Liver (tissue), 9 donors: ENCODE data around the gene DMD. TPM values are rescaled to one million over a fixed set of nuclear protein-coding genes. Genes with fewer than 3 reads are reported as not detected.

ENCODE experiments used
- DNase-seq: peaks from one replicate; pipeline ENCODE4 v3.0.0-alpha.2; 2017; ENCODE audit warnings: low spot score
- H3K27ac ChIP-seq, 2 donors: one replicate each; pipeline ENCODE4 v1.7.0; 2013; ENCODE audit warnings: inconsistent platforms in 2 of 2, low read length in 2 of 2, control low read depth in 1 of 2, low read depth in 1 of 2, mild to moderate bottlenecking in 1 of 2
- H3K27me3 ChIP-seq, 4 donors: one replicate each; pipeline versions ENCODE4 v1.6.1 to v1.7.0; 2013; ENCODE audit warnings: low read length in 3 of 4, inconsistent platforms in 1 of 4, mild to moderate bottlenecking in 1 of 4, moderate library complexity in 1 of 4; ENCODE audit not compliant: control insufficient read depth in 4 of 4, insufficient read depth in 4 of 4
- H3K36me3 ChIP-seq, 4 donors: one replicate each; pipeline versions ENCODE4 v1.6.1 to v1.7.0; 2013; ENCODE audit warnings: low read length in 3 of 4, mild to moderate bottlenecking in 3 of 4, low read depth in 1 of 4, moderate library complexity in 1 of 4; ENCODE audit not compliant: control insufficient read depth in 4 of 4, insufficient read depth in 3 of 4
- H3K4me1 ChIP-seq, 4 donors: one replicate each; pipeline versions ENCODE4 v1.6.1 to v1.7.0; 2013; ENCODE audit warnings: low read length in 3 of 4, mild to moderate bottlenecking in 3 of 4, moderate library complexity in 1 of 4; ENCODE audit not compliant: control insufficient read depth in 4 of 4, insufficient read depth in 4 of 4
- H3K4me3 ChIP-seq, 3 donors: one replicate each; pipeline versions ENCODE4 v1.6.1 to v1.7.0; 2013; ENCODE audit warnings: low read length in 3 of 3, control low read depth in 1 of 3, low read depth in 1 of 3, mild to moderate bottlenecking in 1 of 3
- H3K9ac ChIP-seq, 2 donors: one replicate each; pipeline ENCODE4 v1.7.0; 2013; ENCODE audit warnings: low read length in 2 of 2, mild to moderate bottlenecking in 2 of 2, moderate library complexity in 2 of 2, control low read depth in 1 of 2, low read depth in 1 of 2
- H3K9me3 ChIP-seq, 4 donors: one replicate each; pipeline versions ENCODE4 v1.6.1 to v1.7.0; 2013; ENCODE audit warnings: low read length in 3 of 4; ENCODE audit not compliant: control insufficient read depth in 4 of 4
- CTCF ChIP-seq: fragments of 150-350 bp; IDR thresholded peaks from 2 replicates; pipeline ENCODE4 v1.5.1; 2017; ENCODE audit warnings: improper control_type of control experiment, low read depth, low read length; ENCODE audit not compliant: missing input control
- EGR1 ChIP-seq, 2 donors: IDR thresholded peaks; 2 replicates each; pipeline ENCODE4 v1.6.1; 2016 to 2018; ENCODE audit warnings: antibody characterized with exemption in 2 of 2, low read depth in 2 of 2
- FOXA1 ChIP-seq: IDR thresholded peaks from 2 replicates; pipeline ENCODE4 v1.6.1; 2016; ENCODE audit warnings: antibody characterized with exemption
- FOXA2 ChIP-seq: IDR thresholded peaks from 2 replicates; pipeline ENCODE4 v1.6.1; 2016; ENCODE audit warnings: antibody characterized with exemption
- HNF4A ChIP-seq, 2 donors: conservative IDR thresholded peaks; 2 replicates each; pipeline ENCODE4 v1.6.1; 2016; ENCODE audit warnings: antibody characterized with exemption in 2 of 2, mild to moderate bottlenecking in 2 of 2
- HNF4G ChIP-seq: IDR thresholded peaks from 2 replicates; pipeline ENCODE4 v1.6.1; 2016; ENCODE audit warnings: antibody characterized with exemption
- JUND ChIP-seq, 2 donors: IDR thresholded peaks; 2 replicates each; pipeline ENCODE4 v1.6.1; 2016; ENCODE audit warnings: antibody characterized with exemption in 2 of 2
- NR2F2 ChIP-seq: IDR thresholded peaks from 2 replicates; pipeline ENCODE4 v1.6.1; 2016; ENCODE audit warnings: antibody characterized with exemption
- RAD21 ChIP-seq, 2 donors: IDR thresholded peaks; 2 replicates each; pipeline ENCODE4 v1.6.1; 2016; ENCODE audit warnings: antibody characterized with exemption in 2 of 2, mild to moderate bottlenecking in 2 of 2
- REST ChIP-seq: IDR thresholded peaks from 2 replicates; pipeline ENCODE4 v1.6.1; 2016; ENCODE audit warnings: antibody characterized with exemption, mild to moderate bottlenecking
- RXRA ChIP-seq, 2 donors: IDR thresholded peaks; 2 replicates each; pipeline ENCODE4 v1.6.1; 2017 to 2018; ENCODE audit warnings: antibody characterized with exemption in 2 of 2, mild to moderate bottlenecking in 1 of 2
- SP1 ChIP-seq: IDR thresholded peaks from 2 replicates; pipeline ENCODE4 v1.6.1; 2018; ENCODE audit warnings: antibody characterized with exemption, mild to moderate bottlenecking
- YY1 ChIP-seq: IDR thresholded peaks from 2 replicates; pipeline ENCODE4 v1.6.1; 2016; ENCODE audit warnings: antibody characterized with exemption, mild to moderate bottlenecking
- ZBTB33 ChIP-seq: IDR thresholded peaks from 2 replicates; pipeline ENCODE4 v1.6.1; 2016; ENCODE audit warnings: antibody characterized with exemption
- WGBS: extraction: QIAGEN DNeasy Blood & Tissue Kit; methylation state at CpG from one replicate; pipeline ENCODE4 v1.1.7; 2013; 5-methylcytosine and 5-hydroxymethylcytosine counted together
- polyA plus RNA-seq, 2 donors: library from polyadenylated mRNA; stranded (reverse) in 1 of 2; unstranded in 1 of 2; fragments of 200-250 nt in 1 of 2; fragments of >200 nt in 1 of 2; fragmentation: Nextera tagmentation in 1 of 2; extraction: Ambion mirVana in 1 of 2; gene quantifications; one replicate each; pipeline versions ENCODE4 v1.2.1 to v1.2.3, GENCODE V29; 2013 to 2015
- total RNA-seq, 2 donors: library from RNA; depleted of rRNA; stranded (reverse); fragments of >200 nt; gene quantifications; one replicate each; pipeline ENCODE4 v1.2.3, GENCODE V29; 2014
- TF ChIP-seq, protein P1 (sequence below): IDR thresholded peaks from 2 replicates; pipeline ENCODE4 v1.6.1; 2016; ENCODE audit warnings: antibody characterized with exemption
- TF ChIP-seq, protein P2 (sequence below): IDR thresholded peaks from 2 replicates; pipeline ENCODE4 v1.6.1; 2016; ENCODE audit warnings: antibody characterized with exemption
- donor health status: healthy.
- donor health status: healthy.
- donor health status: healthy.
- donor health status: healthy.
- donor health status: healthy.

DMD gene
- total and polyA plus RNA-seq, 4 donors = 14.6 to 61.9 (median 23.9) TPM

DNA sequence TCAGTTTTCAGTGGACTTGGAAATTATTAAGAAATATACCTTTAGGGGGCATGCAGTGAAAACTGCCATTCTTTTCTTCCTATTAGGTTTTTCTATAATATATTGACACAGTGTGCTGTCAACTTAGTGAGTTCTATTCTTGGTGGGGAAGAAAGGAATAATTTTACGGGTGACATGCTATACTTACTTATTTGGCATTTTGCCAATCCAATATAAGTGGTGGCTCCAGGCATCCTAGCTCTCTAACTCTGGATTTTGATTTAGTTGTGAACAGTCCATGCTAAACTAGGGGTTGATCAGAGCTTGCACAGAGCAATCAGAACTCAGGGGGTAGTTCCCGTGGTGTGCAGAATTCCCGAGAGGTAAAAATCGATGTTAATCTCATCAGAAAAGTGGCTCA lies 1861.8 kb downstream of the DMD start:
- Histone ChIP-seq H3K27me3 (no peaks in the 10 kb centered on the region), H3K4me3 (no peak overlapping the region), H3K4me1 (peaks cover 6 to 11% (median 7%) of the 10 kb centered on the region in 4 donors), H3K27ac (peak overlapping the region in 1 of 2 donors; percentile 21), H3K9me3 (no peaks in the 10 kb centered on the region), H3K9ac (no peak overlapping the region), H3K36me3 (no peaks in the 10 kb centered on the region)
- DNase-seq = no peak
- TF ChIP-seq YY1 (no peak), RXRA (IDR thresholded peaks at IDR 0.05) (no peak), ZBTB33 (no peak), FOXA2 (no peak), SP1 (no peak), EGR1 (IDR thresholded peaks at IDR 0.05; ENCODE audit: low read depth in 2 of 2) (no peak)
- TF ChIP-seq, protein P1, sequence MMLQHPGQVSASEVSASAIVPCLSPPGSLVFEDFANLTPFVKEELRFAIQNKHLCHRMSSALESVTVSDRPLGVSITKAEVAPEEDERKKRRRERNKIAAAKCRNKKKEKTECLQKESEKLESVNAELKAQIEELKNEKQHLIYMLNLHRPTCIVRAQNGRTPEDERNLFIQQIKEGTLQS = no peak
- 80% methylated on average over 4 of the region's 4 CpGs for WGBS

- WGBS = 62% methylated on average over 4 of the region's 4 CpGs
- H3K9ac ChIP-seq = no peak overlapping the region
- no peak for DNase-seq
- H3K27ac ChIP-seq = no peak overlapping the region
- H3K4me1 ChIP-seq = peaks cover 2 to 20% (median 13%) of the 10 kb centered on the region in 4 donors
- no peaks in the 10 kb centered on the region for H3K27me3 ChIP-seq
- H3K36me3 ChIP-seq = no peaks in the 10 kb centered on the region
- no peak overlapping the region for H3K4me3 ChIP-seq
- no peak for TF ChIP-seq CTCF
- no peak for TF ChIP-seq EGR1 (IDR thresholded peaks at IDR 0.05; ENCODE audit: low read depth in 2 of 2)
- no peak for TF ChIP-seq YY1
- TF ChIP-seq HNF4G = no peak
- TF ChIP-seq SP1 = no peak
- no peak for TF ChIP-seq RXRA (IDR thresholded peaks at IDR 0.05)
- no peak for TF ChIP-seq FOXA2
- H3K9me3 ChIP-seq = no peaks in the 10 kb centered on the region
These were observed 1870.8 kb downstream of the DMD start for GRCh38 chrX:31340587-31340986.

DNA sequence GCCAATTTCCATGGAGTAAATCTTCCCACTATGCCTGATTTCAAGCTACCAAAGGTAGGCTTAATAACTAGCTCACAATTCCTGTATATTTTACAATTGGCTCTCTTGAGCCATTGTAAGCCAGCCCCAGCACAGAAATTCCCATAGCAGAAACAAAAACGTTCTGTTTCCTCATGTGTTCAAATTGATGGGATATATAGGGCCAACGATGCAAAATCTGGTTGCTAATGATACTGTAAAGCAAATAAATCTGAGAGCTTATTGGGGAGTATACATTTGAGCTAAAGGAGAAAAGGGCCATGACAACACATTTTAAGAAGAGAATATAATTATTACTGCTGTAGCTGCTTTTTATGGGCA lies 1872.4 kb downstream of the DMD start:
- Histone ChIP-seq H3K27me3 (no peaks in the 10 kb centered on the region), H3K9ac (no peak overlapping the region), H3K9me3 (no peaks in the 10 kb centered on the region), H3K36me3 (no peaks in the 10 kb centered on the region), H3K27ac (peak overlapping the region in 1 of 2 donors; percentile 46), H3K4me3 (no peak overlapping the region), H3K4me1 (peaks cover 2 to 25% (median 18%) of the 10 kb centered on the region in 4 donors)
- WGBS = 75% methylated on average over 2 of the region's 2 CpGs
- no peak for DNase-seq
- TF ChIP-seq NR2F2 (no peak), JUND (IDR thresholded peaks at IDR 0.05) (no peak), HNF4A (conservative IDR thresholded peaks at IDR 0.05) (no peak), RXRA (IDR thresholded peaks at IDR 0.05) (no peak), HNF4G (no peak), ZBTB33 (no peak), FOXA1 (no peak), RAD21 (IDR thresholded peaks at IDR 0.05) (no peak), REST (no peak), CTCF (no peak)
- TF ChIP-seq, protein P2, sequence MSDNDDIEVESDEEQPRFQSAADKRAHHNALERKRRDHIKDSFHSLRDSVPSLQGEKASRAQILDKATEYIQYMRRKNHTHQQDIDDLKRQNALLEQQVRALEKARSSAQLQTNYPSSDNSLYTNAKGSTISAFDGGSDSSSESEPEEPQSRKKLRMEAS = no peak
